Measurements from ENCODE around the gene SETDB1. TPM values are rescaled to one million over a fixed set of nuclear protein-coding genes. Genes with fewer than 3 reads are reported as not detected.

SETDB1 gene
- total and polyA plus RNA-seq, 2 of the 13 experiments (the other 11 are each of a cell fraction or from before 2014, with no cell fraction given): 33.1 to 34.6 TPM

DNA sequence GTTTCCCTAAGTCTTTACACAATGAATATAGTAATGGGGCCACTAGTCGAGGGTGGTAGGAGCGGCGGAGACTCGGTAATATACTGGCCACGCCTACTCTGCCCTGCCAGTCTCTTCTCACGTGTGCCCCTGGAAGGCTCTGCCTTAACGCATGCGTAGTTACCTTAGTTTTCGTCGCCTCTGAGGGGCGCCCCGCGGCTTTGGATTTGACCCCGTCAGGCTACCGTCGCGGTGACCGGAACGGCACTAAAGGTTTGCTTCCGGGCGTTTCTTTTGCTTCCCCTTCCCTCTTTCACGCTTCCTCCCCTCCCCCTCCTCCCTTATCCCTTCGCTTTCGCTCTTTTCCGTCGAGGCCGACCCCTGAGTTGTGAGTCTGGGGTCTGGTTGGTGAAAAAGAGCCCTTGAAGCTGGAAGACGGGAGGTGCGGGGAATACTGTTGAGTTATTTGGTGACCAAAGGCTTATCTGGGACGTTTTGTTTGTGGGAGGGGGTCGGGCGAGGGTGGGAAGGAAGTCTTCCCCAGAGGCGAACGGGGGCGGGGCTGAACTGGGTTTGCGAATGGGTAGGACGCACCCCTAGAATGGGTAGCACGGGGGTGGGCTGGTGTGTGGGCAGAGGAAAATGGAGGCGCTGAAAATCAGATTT, at the start of gene SETDB1 (continued):
- TF ChIP-seq LCORL (IDR thresholded peaks at IDR 0.05) (no peak), LCORL (CRISPR knock-in tag; IDR thresholded peaks at IDR 0.05) (0 out of 2 replicates have a peak, but pooled peaks have one; percentile 22), GTF3A (CRISPR knock-in tag; conservative IDR thresholded peaks at IDR 0.05) (no peak), ZBTB7A (CRISPR knock-in tag; IDR thresholded peaks at IDR 0.05) (0 out of 2 replicates have a peak, but pooled peaks have one; percentile 74), EEA1 (CRISPR knock-in tag; IDR thresholded peaks at IDR 0.05; ENCODE audit: borderline replicate concordance) (no peak), ZSCAN22 (CRISPR knock-in tag; IDR thresholded peaks at IDR 0.05) (no peak), ZBTB8A (CRISPR knock-in tag; IDR thresholded peaks at IDR 0.05; ENCODE audit: borderline replicate concordance, low read depth) (no peak), CHCHD3 (CRISPR knock-in tag; IDR thresholded peaks at IDR 0.05) (no peak), ZNF260 (CRISPR knock-in tag; IDR thresholded peaks at IDR 0.05; ENCODE audit: borderline replicate concordance, low read depth) (no peak), HOXA3 (CRISPR knock-in tag; IDR thresholded peaks at IDR 0.05) (peak; percentile 83), CEBPG (CRISPR knock-in tag; IDR thresholded peaks at IDR 0.05) (no peak), ZBTB2 (CRISPR knock-in tag; IDR thresholded peaks at IDR 0.05; ENCODE audit: low read depth) (peak; percentile 63; the same call in 1 of the 2 replicates), ZNF709 (CRISPR knock-in tag; IDR thresholded peaks at IDR 0.05) (no peak), CHD4 (IDR thresholded peaks at IDR 0.05; ENCODE audit: borderline replicate concordance, low read length) (no peak), ZNF414 (CRISPR knock-in tag; IDR thresholded peaks at IDR 0.05) (peak; percentile 94), ZFP37 (CRISPR knock-in tag; IDR thresholded peaks at IDR 0.05; ENCODE audit: borderline replicate concordance) (no peak)
- TF ChIP-seq, protein P1, sequence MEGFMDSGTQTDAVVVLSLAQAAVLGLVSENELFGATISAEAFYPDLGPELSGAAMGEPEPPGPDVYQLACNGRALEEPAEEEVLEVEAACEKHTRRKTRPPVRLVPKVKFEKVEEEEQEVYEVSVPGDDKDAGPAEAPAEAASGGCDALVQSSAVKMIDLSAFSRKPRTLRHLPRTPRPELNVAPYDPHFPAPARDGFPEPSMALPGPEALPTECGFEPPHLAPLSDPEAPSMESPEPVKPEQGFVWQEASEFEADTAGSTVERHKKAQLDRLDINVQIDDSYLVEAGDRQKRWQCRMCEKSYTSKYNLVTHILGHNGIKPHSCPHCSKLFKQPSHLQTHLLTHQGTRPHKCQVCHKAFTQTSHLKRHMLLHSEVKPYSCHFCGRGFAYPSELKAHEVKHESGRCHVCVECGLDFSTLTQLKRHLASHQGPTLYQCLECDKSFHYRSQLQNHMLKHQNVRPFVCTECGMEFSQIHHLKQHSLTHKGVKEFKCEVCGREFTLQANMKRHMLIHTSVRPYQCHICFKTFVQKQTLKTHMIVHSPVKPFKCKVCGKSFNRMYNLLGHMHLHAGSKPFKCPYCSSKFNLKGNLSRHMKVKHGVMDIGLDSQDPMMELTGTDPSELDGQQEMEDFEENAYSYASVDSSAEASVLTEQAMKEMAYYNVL (CRISPR knock-in tag; IDR thresholded peaks at IDR 0.05; ENCODE audit: borderline replicate concordance): peak; percentile 36; the same call in 1 of the 2 replicates
- TF ChIP-seq, protein P2, sequence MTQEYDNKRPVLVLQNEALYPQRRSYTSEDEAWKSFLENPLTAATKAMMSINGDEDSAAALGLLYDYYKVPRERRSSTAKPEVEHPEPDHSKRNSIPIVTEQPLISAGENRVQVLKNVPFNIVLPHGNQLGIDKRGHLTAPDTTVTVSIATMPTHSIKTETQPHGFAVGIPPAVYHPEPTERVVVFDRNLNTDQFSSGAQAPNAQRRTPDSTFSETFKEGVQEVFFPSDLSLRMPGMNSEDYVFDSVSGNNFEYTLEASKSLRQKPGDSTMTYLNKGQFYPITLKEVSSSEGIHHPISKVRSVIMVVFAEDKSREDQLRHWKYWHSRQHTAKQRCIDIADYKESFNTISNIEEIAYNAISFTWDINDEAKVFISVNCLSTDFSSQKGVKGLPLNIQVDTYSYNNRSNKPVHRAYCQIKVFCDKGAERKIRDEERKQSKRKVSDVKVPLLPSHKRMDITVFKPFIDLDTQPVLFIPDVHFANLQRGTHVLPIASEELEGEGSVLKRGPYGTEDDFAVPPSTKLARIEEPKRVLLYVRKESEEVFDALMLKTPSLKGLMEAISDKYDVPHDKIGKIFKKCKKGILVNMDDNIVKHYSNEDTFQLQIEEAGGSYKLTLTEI (CRISPR knock-in tag; conservative IDR thresholded peaks at IDR 0.05): no peak
- TF ChIP-seq, protein P3, sequence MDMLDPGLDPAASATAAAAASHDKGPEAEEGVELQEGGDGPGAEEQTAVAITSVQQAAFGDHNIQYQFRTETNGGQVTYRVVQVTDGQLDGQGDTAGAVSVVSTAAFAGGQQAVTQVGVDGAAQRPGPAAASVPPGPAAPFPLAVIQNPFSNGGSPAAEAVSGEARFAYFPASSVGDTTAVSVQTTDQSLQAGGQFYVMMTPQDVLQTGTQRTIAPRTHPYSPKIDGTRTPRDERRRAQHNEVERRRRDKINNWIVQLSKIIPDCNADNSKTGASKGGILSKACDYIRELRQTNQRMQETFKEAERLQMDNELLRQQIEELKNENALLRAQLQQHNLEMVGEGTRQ (IDR thresholded peaks at IDR 0.05; ENCODE audit: low read depth, low read length): peak; percentile 55
- TF ChIP-seq, protein P3 (CRISPR knock-in tag; IDR thresholded peaks at IDR 0.05; ENCODE audit: borderline replicate concordance): peak; percentile 73
